ENCODE measurements around the gene CCSER1.

GRCh38 chr4:91636083-91636482, 1508.9 kb downstream of the CCSER1 start:
- TF ChIP-seq CTCF (IDR thresholded peaks at IDR 0.05; ENCODE audit: low read depth, low read length, poor library complexity, severe bottlenecking), result no peak
- TF ChIP-seq EZH2phosphoT487 (IDR thresholded peaks at IDR 0.05; ENCODE audit: borderline replicate concordance, low read length), result no peak
